Stimulated activated CD8-positive, alpha-beta memory T cell treated with anti-CD3 and anti-CD28 coated beads, Interleukin-12 subunit alpha, Interleukin-12 subunit beta, amount 100 ng/mL, for 24 hours (primary cell): ENCODE data around the gene CX3CL1.
"Not testable (repeated sequence)": the region's sequence is repeated elsewhere in the genome, so short reads cannot be mapped to it uniquely, and the experiment has no call there.

ENCODE experiments used
- DNase-seq: peaks from one replicate; pipeline ENCODE4 v3.0.0-alpha.2; 2020; ENCODE audit errors: extremely low read depth

The CX3CL1 gene

GRCh38 chr16:57382535-57383275, 10.4 kb downstream of the CX3CL1 start:
- DNase-seq: no peak

GRCh38 chr16:57383276-57384247, 11.3 kb downstream of the CX3CL1 start:
- no peak for DNase-seq

- no peak for DNase-seq
Observed at GRCh38 chr16:57384248-57385070, 12.2 kb downstream of the CX3CL1 start.

- DNase-seq: no peak
Observed at GRCh38 chr16:57385083-57385482, 12.8 kb downstream of the CX3CL1 start.

GRCh38 chr16:57386381-57386951, 14.2 kb downstream of the CX3CL1 start:
- DNase-seq: no peak

GRCh38 chr16:57387598-57388354, 15.5 kb downstream of the CX3CL1 start:
- no peak for DNase-seq

- DNase-seq: no peak
Observed at GRCh38 chr16:57388359-57389086, 16.2 kb downstream of the CX3CL1 start.

- DNase-seq: no peak
Observed at GRCh38 chr16:57389087-57389468, 16.8 kb downstream of the CX3CL1 start.

GRCh38 chr16:57390636-57391295, 18.5 kb downstream of the CX3CL1 start:
- DNase-seq: no peak

- no peak for DNase-seq
Observed at GRCh38 chr16:57391300-57391699, 19.0 kb downstream of the CX3CL1 start.

GRCh38 chr16:57391708-57392107, 19.4 kb downstream of the CX3CL1 start:
- no peak for DNase-seq

GRCh38 chr16:57392694-57393093, 20.4 kb downstream of the CX3CL1 start:
- DNase-seq: no peak

GRCh38 chr16:57394444-57394843, 22.2 kb downstream of the CX3CL1 start:
- DNase-seq: no peak

- DNase-seq: no peak
Observed at GRCh38 chr16:57395026-57395425, 22.7 kb downstream of the CX3CL1 start.

- no peak for DNase-seq
Observed at GRCh38 chr16:57396786-57397185, 24.5 kb downstream of the CX3CL1 start.

- not testable (repeated sequence) for DNase-seq
Observed at GRCh38 chr16:57397493-57397892, 25.2 kb downstream of the CX3CL1 start.

GRCh38 chr16:57401943-57402640, 29.8 kb downstream of the CX3CL1 start:
- DNase-seq: no peak

- no peak for DNase-seq
Observed at GRCh38 chr16:57403965-57404817, 31.9 kb downstream of the CX3CL1 start, which contains the start of gene CCL17. CCL17 (plus strand) TSS chr16:57404767; CDS start chr16:57413933, 9,166 bp downstream.
